HFF-Myc (cell line): ENCODE data around the gene DLG5.

Experiments used
- DNase-seq: peaks from one replicate; pipeline ENCODE4 v3.0.0-alpha.2; 2011; ENCODE audit warnings: low read depth; ENCODE audit errors: extremely low read depth
- H3K4me3 ChIP-seq: replicated peaks from 2 replicates; pipeline ENCODE4 v1.5.1; 2011; ENCODE audit warnings: low read depth, mild to moderate bottlenecking, control low read depth, low read length
- CTCF ChIP-seq: IDR thresholded peaks from 2 replicates; pipeline ENCODE4 v1.5.1; 2012; ENCODE audit warnings: mild to moderate bottlenecking, low read depth, low read length, control low read depth; ENCODE audit errors: missing control alignments

DLG5 gene

GRCh38 chr10:77789016-77789415 lies 137.5 kb downstream of the DLG5 start:
- H3K4me3 ChIP-seq = no peak overlapping the region
- DNase-seq = no peak
- TF ChIP-seq CTCF = no peak

- H3K4me3 ChIP-seq = no peak overlapping the region
- DNase-seq = no peak
- no peak for TF ChIP-seq CTCF
Observed at GRCh38 chr10:77788496-77789010, 138.0 kb downstream of the DLG5 start.

- TF ChIP-seq CTCF = no peak
- no peak for DNase-seq
Observed at GRCh38 chr10:77787440-77787839, 139.1 kb downstream of the DLG5 start.

GRCh38 chr10:77784856-77785255 lies 141.7 kb downstream of the DLG5 start:
- no peak for DNase-seq
- H3K4me3 ChIP-seq = no peak overlapping the region
- no peak for TF ChIP-seq CTCF

More at GRCh38 chr10:77787440-77787839, 139.1 kb downstream of the DLG5 start:
- H3K4me3 ChIP-seq = no peak overlapping the region

GRCh38 chr10:77782328-77783061 lies 144.1 kb downstream of the DLG5 start:
- no peak for TF ChIP-seq CTCF
- DNase-seq = no peak
- no peak overlapping the region for H3K4me3 ChIP-seq

- no peak for DNase-seq
- no peak for TF ChIP-seq CTCF
- no peak overlapping the region for H3K4me3 ChIP-seq
Observed at GRCh38 chr10:77781451-77782327, 144.9 kb downstream of the DLG5 start.
